GM12878 (cell line): ENCODE measurements around the gene EPB41L4B. TPM values are rescaled to one million over a fixed set of nuclear protein-coding genes. Genes with fewer than 3 reads are reported as not detected.

Experiments
- ATAC-seq: fragments of 200-7000 bp; cut with Tn5 transposase; 3 replicates; pipeline ENCODE4 v1.9.1; 2020; ENCODE audit warnings: mild to moderate bottlenecking, moderate library complexity
- BruUV-seq: library from RNA; stranded (reverse); fragments of 400-500 nt; replicated peaks from 2 replicates; lab custom pipeline; 2021; lab: Mats Ljungman, UMichigan
- CTCF ChIA-PET: fragments of 300-600 bp; sonication (Branson Sonifier 250); formaldehyde crosslinking; extraction: SDS; loops from one replicate; lab custom pipeline; 2021; ENCODE audit warnings: inconsistent platforms; lab: Yijun Ruan, JAX
- POLR2A ChIA-PET: fragments of 350-600 bp; formaldehyde crosslinking; extraction: SDS; loops from one replicate; lab custom pipeline; 2021; ENCODE audit warnings: inconsistent platforms; lab: Charles Lee
- RAD21 ChIA-PET: fragments of 300-600 bp; sonication (Branson Sonifier 250); formaldehyde crosslinking; loops from one replicate; lab custom pipeline; 2023; ENCODE audit warnings: antibody characterized with exemption; ENCODE audit not compliant: unreplicated experiment; lab: Charles Lee
- SMC1A ChIA-PET: fragments of 300-600 bp; sonication (Branson Sonifier 250); formaldehyde crosslinking; loops from one replicate; lab custom pipeline; 2023; ENCODE audit not compliant: unreplicated experiment, uncharacterized antibody; lab: Charles Lee
- DNase-seq: peaks from one replicate; pipeline ENCODE4 v3.0.0-alpha.2; 2011; ENCODE audit warnings: low read depth, low spot score
- FAIRE-seq: peaks from 3 replicates; lab custom pipeline; 2011; peaks lifted over from hg19 to GRCh38; lab: Jason Lieb, UNC
- H2AFZ ChIP-seq: 2 replicates; pipeline ENCODE4 v1.6.0; 2011; ENCODE audit warnings: low read depth, low read length, control low read depth; ENCODE audit not compliant: control insufficient read depth
- H3K27ac ChIP-seq: 2 replicates; pipeline ENCODE4 v1.5.1; 2011; ENCODE audit warnings: control low read depth; ENCODE audit not compliant: control insufficient read depth, insufficient read depth
- H3K27me3 ChIP-seq, 2 experiments: replicated peaks in 1 of 2; 2 replicates each; pipeline versions ENCODE4 v1.6.0 to v1.6.1; 2011; ENCODE audit warnings: low read length in 1 of 2; ENCODE audit not compliant: control insufficient read depth in 2 of 2, insufficient read depth in 2 of 2
- H3K36me3 ChIP-seq, 2 experiments: 2 replicates each; pipeline ENCODE4 v1.5.1; 2011; ENCODE audit warnings: low read length in 1 of 2; ENCODE audit not compliant: control insufficient read depth in 2 of 2, insufficient read depth in 2 of 2
- H3K4me1 ChIP-seq: 2 replicates; pipeline ENCODE4 v1.6.1; 2011; ENCODE audit warnings: mild to moderate bottlenecking, low read length, moderate library complexity, mixed read lengths; ENCODE audit not compliant: control insufficient read depth, insufficient read depth
- H3K4me2 ChIP-seq: 2 replicates; pipeline ENCODE4 v1.6.0; 2011; ENCODE audit warnings: control low read depth; ENCODE audit not compliant: control insufficient read depth, insufficient read depth
- H3K4me3 ChIP-seq: fragments of 200-600 bp; sonication (generic); 2 replicates; pipeline ENCODE4 v1.5.1; 2016
- H3K79me2 ChIP-seq: 2 replicates; pipeline ENCODE4 v1.6.0; 2011; ENCODE audit warnings: low read length; ENCODE audit not compliant: control insufficient read depth, insufficient read depth
- H3K9ac ChIP-seq: 2 replicates; pipeline ENCODE4 v1.8.0; 2011; ENCODE audit warnings: low read length, control low read depth, mixed read lengths; ENCODE audit not compliant: control insufficient read depth, insufficient read depth
- H3K9me3 ChIP-seq: replicated peaks from 3 replicates; pipeline ENCODE4 v1.5.1; 2011; ENCODE audit warnings: mild to moderate bottlenecking, low read length; ENCODE audit not compliant: control insufficient read depth, insufficient read depth
- H4K20me1 ChIP-seq: 2 replicates; pipeline ENCODE4 v1.6.0; 2011; ENCODE audit not compliant: control insufficient read depth, insufficient read depth
- BACH1 ChIP-seq: fragments of 450-650 bp; IDR thresholded peaks from 2 replicates; pipeline ENCODE4 v1.6.1; 2017; ENCODE audit warnings: mild to moderate bottlenecking, borderline replicate concordance
- CBX3 ChIP-seq: fragments of 200-600 bp; sonication (generic); IDR thresholded peaks from 2 replicates; pipeline ENCODE4 v1.6.1; 2016; ENCODE audit warnings: low read depth, borderline replicate concordance
- CTCF ChIP-seq, 3 experiments: IDR thresholded peaks in 2 of 3; conservative IDR thresholded peaks in 1 of 3; 2 replicates each; pipeline ENCODE4 v1.5.1; 2011; ENCODE audit warnings: low read depth in 3 of 3, low read length in 3 of 3, mild to moderate bottlenecking in 3 of 3, control low read depth in 2 of 3, moderate library complexity in 2 of 3, inconsistent platforms in 1 of 3, mixed read lengths in 1 of 3; ENCODE audit not compliant: control insufficient read depth in 2 of 3, insufficient read depth in 1 of 3; ENCODE audit errors: extremely low read depth in 1 of 3
- EP300 ChIP-seq, 2 experiments: fragments of 150-350 bp in 1 of 2; IDR thresholded peaks; 2 replicates each; pipeline ENCODE4 v1.6.1; 2011 to 2012; ENCODE audit warnings: low read depth in 2 of 2, low read length in 2 of 2, borderline replicate concordance in 1 of 2, improper control_type of control experiment in 1 of 2, inconsistent platforms in 1 of 2; ENCODE audit not compliant: control insufficient read depth in 1 of 2
- GABPA ChIP-seq: IDR thresholded peaks from 2 replicates; pipeline ENCODE4 v1.6.1; 2014; ENCODE audit warnings: antibody characterized with exemption, low read depth, mild to moderate bottlenecking, inconsistent platforms
- JUND ChIP-seq: IDR thresholded peaks from 2 replicates; pipeline ENCODE4 v1.6.1; 2012; ENCODE audit warnings: low read depth, mild to moderate bottlenecking, low read length, improper control_type of control experiment, moderate library complexity
- MAX ChIP-seq: IDR thresholded peaks from 2 replicates; pipeline ENCODE4 v1.6.1; 2012; ENCODE audit warnings: low read depth, low read length, improper control_type of control experiment
- SIN3A ChIP-seq: IDR thresholded peaks from 2 replicates; pipeline ENCODE4 v1.6.1; 2012; ENCODE audit warnings: low read depth, low read length, improper control_type of control experiment
- ZBED1 ChIP-seq: IDR thresholded peaks from 2 replicates; pipeline ENCODE4 v1.6.1; 2016; ENCODE audit warnings: borderline replicate concordance
- ZNF592 ChIP-seq: fragments of 450-650 bp; IDR thresholded peaks from 2 replicates; pipeline ENCODE4 v1.6.1; 2017; ENCODE audit warnings: mild to moderate bottlenecking, moderate library complexity
- WGBS: methylation state at CpG from one replicate; pipeline ENCODE4 v1.1.6; 2016; ENCODE audit warnings: low lambda C conversion rate; ENCODE audit not compliant: insufficient replicate concordance, insufficient coverage; ENCODE audit errors: missing lambda C conversion rate; 5-methylcytosine and 5-hydroxymethylcytosine counted together
- in situ Hi-C: fragments of 300-500 bp; cut with MboI; formaldehyde crosslinking; loops from 9 replicates; pipeline ENCODE4 v1.14.3; 2018; ENCODE audit warnings: mixed read lengths
- intact Hi-C: fragments of 100-400 bp; cut with micrococcal nuclease; formaldehyde crosslinking; loops from one replicate; pipeline ENCODE4 v1.14.2; 2022; ENCODE audit not compliant: unreplicated experiment
- polyA plus RNA-seq, 11 experiments: library from polyadenylated mRNA; depleted of rRNA in 4 of 11; unstranded in 6 of 11; stranded (reverse) in 5 of 11; fragments of >200 nt; fragmentation: Nextera tagmentation in 4 of 11; fragmentation: Illumina TruSeq in 1 of 11; extraction: Ambion mirVana in 4 of 11; extraction: Trizol in 1 of 11; gene quantifications; 1 replicate in 1 of 11; 2 replicates in 10 of 11; pipeline versions ENCODE4 v1.2.1 to v1.2.3, GENCODE V29; 2011 to 2016; ENCODE audit warnings: inconsistent platforms in 2 of 11, missing spikeins in 2 of 11, low read depth in 1 of 11
- total RNA-seq, 4 experiments: library from RNA; depleted of rRNA in 3 of 4; stranded (reverse); fragments of >200 nt in 3 of 4; fragmentation: Illumina TruSeq in 1 of 4; extraction: Trizol in 1 of 4; gene quantifications; 2 replicates each; pipeline versions ENCODE4 v1.2.1 to v1.2.3, GENCODE V29; 2013 to 2021

EPB41L4B gene
- total and polyA plus RNA-seq, 10 of the 15 experiments (the other 5 are each of a cell fraction or from before 2014, with no cell fraction given), result 0.04 to 0.75 (median 0.13) TPM; not detected in 1

- ChIA-PET RAD21 (no interaction called here), SMC1A (no interaction called here), POLR2A (no interaction called here), CTCF (no interaction called here)
- FAIRE-seq, result no peak
- 0 out of 3 replicates have a peak, but pooled peaks have one; percentile 18 for ATAC-seq
- no TSS peak for BruUV-seq
- Histone ChIP-seq H3K4me3 (no peak overlapping the region), H2AFZ (no peak overlapping the region), H3K4me1 (no peaks in the 10 kb centered on the region), H3K4me2 (no peak overlapping the region), H3K9ac (no peak overlapping the region), H3K9me3 (no peaks in the 10 kb centered on the region), H3K79me2 (no peaks in the 10 kb centered on the region), H3K27me3 (no peaks in the 10 kb centered on the region; a peak in 1 of 4 replicates), H4K20me1 (no peaks in the 10 kb centered on the region), H3K36me3 (no peaks in the 10 kb centered on the region), H3K27ac (no peak overlapping the region)
- TF ChIP-seq CBX3 (no peak), CTCF (IDR thresholded peaks at IDR 0.05 in 2 of 3, conservative IDR thresholded peaks at IDR 0.05 in 1 of 3; ENCODE audit: control insufficient read depth in 2 of 3, extremely low read depth in 1 of 3, insufficient read depth in 1 of 3, low read depth in 3 of 3, low read length in 3 of 3) (0 out of 6 replicates have a peak, but pooled peaks of 2 of the 3 experiments have one; percentile 1 to 5)
- DNase-seq, result no peak
- in situ Hi-C loops (no loop called here), intact Hi-C loops (no loop called here)
- WGBS, result 0% methylated on average over 1 of the region's 1 CpG
Measured at GRCh38 chr9:109205526-109205925, 115.3 kb downstream of the EPB41L4B start.

GRCh38 chr9:109203761-109204360, 117.0 kb downstream of the EPB41L4B start:
- no peaks in the 10 kb centered on the region for H4K20me1 ChIP-seq
- ChIA-PET POLR2A (no interaction called here), RAD21 (no interaction called here), SMC1A (no interaction called here), CTCF (interaction anchor here (0.9 kb wide), 1 partner anchor 39 kb away, joined by 3 read pairs; no protein-coding TSS in a partner anchor)
- H3K4me3 ChIP-seq, result no peak overlapping the region
- H3K9me3 ChIP-seq, result no peaks in the 10 kb centered on the region
- 10% methylated on average over 4 of the region's 4 CpGs for WGBS
- H3K4me1 ChIP-seq, result no peaks in the 10 kb centered on the region
- ATAC-seq, result no peak
- H3K9ac ChIP-seq, result no peak overlapping the region
- no peak overlapping the region for H3K27ac ChIP-seq
- no peak overlapping the region for H2AFZ ChIP-seq
- no peaks in the 10 kb centered on the region for H3K36me3 ChIP-seq
- in situ Hi-C loops, result no loop called here
- intact Hi-C loops, result no loop called here
- FAIRE-seq, result no peak
- peaks cover 2 to 5% of the 10 kb centered on the region in 2 experiments; a peak in 3 of 4 replicates for H3K27me3 ChIP-seq
- no peaks in the 10 kb centered on the region for H3K79me2 ChIP-seq
- no peak for DNase-seq
- H3K4me2 ChIP-seq, result no peak overlapping the region
- no TSS peak for BruUV-seq
- TF ChIP-seq GABPA, result no peak
- no peak for TF ChIP-seq ZNF592
- no peak for TF ChIP-seq ZBED1
- no peak for TF ChIP-seq JUND
- no peak for TF ChIP-seq EP300 (IDR thresholded peaks at IDR 0.05; ENCODE audit: borderline replicate concordance in 1 of 2, control insufficient read depth in 1 of 2, low read depth in 2 of 2, low read length in 2 of 2)
- TF ChIP-seq BACH1, result no peak
- no peak for TF ChIP-seq MAX
- no peak for TF ChIP-seq SIN3A
